Measurements from ENCODE around the gene BEX2.

DNA sequence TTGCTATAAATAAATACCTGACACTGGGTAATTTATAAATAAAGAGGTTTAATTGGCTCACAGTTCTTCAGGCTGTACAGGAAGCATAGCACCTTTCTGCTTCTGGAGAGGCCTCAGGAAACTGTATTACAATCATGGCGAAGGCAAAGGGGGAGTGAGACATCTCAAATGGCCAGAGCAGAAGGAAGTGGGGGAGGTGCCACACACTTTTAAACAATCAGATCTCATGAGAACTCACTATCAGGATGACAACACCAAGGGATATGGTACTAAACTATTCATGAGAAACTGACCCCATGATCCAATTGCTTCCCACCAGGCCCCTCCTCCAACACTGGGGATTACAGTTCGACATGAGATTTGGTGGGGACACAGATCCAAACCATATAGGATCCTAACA, 33.8 kb upstream of the BEX2 start:
- TF ChIP-seq, protein P1, sequence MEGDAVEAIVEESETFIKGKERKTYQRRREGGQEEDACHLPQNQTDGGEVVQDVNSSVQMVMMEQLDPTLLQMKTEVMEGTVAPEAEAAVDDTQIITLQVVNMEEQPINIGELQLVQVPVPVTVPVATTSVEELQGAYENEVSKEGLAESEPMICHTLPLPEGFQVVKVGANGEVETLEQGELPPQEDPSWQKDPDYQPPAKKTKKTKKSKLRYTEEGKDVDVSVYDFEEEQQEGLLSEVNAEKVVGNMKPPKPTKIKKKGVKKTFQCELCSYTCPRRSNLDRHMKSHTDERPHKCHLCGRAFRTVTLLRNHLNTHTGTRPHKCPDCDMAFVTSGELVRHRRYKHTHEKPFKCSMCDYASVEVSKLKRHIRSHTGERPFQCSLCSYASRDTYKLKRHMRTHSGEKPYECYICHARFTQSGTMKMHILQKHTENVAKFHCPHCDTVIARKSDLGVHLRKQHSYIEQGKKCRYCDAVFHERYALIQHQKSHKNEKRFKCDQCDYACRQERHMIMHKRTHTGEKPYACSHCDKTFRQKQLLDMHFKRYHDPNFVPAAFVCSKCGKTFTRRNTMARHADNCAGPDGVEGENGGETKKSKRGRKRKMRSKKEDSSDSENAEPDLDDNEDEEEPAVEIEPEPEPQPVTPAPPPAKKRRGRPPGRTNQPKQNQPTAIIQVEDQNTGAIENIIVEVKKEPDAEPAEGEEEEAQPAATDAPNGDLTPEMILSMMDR (IDR thresholded peaks at IDR 0.05), result no peak
- no peak for TF ChIP-seq POLR2AphosphoS5 (IDR thresholded peaks at IDR 0.05)

Data from prostate gland (tissue), 2 donors.